ENCODE data around the gene C1S. TPM values are rescaled to one million over a fixed set of nuclear protein-coding genes. Genes with fewer than 3 reads are reported as not detected.
"Not testable (repeated sequence)": the region's sequence is repeated elsewhere in the genome, so short reads cannot be mapped to it uniquely, and the experiment has no call there.

The C1S gene
- total RNA-seq, 1 experiment from 2014 or later = 7.1 TPM

- no peak for DNase-seq
- BruUV-seq (replicated peaks) = no TSS peak
- Mint-ChIP-seq H3K4me3 (ENCODE audit: low read depth, unreplicated experiment) (no peak overlapping the region), H3K27me3 (ENCODE audit: unreplicated experiment) (peaks cover 10% of the 10 kb centered on the region), H3K4me1 (ENCODE audit: low read depth, unreplicated experiment) (peaks cover 5% of the 10 kb centered on the region), H3K9me3 (ENCODE audit: low read depth, unreplicated experiment) (no peaks in the 10 kb centered on the region), H3K27ac (ENCODE audit: unreplicated experiment) (no peak overlapping the region), H3K36me3 (ENCODE audit: insufficient read depth, unreplicated experiment) (no peaks in the 10 kb centered on the region)
- CTCF ChIA-PET = no interaction called here
- intact Hi-C loops (cut with micrococcal nuclease; ENCODE audit: unreplicated experiment) = no loop called here
- TF ChIP-seq CTCF (IDR thresholded peaks at IDR 0.05; ENCODE audit: unreplicated experiment) = no peak
Measured at GRCh38 chr12:7045913-7046312, 14.6 kb upstream of the C1S start.

- no peak for TF ChIP-seq CTCF (IDR thresholded peaks at IDR 0.05; ENCODE audit: unreplicated experiment)
- no TSS peak for BruUV-seq (replicated peaks)
- Mint-ChIP-seq H3K4me1 (ENCODE audit: low read depth, unreplicated experiment) (peaks cover 5% of the 10 kb centered on the region), H3K27ac (ENCODE audit: unreplicated experiment) (no peak overlapping the region), H3K36me3 (ENCODE audit: insufficient read depth, unreplicated experiment) (no peaks in the 10 kb centered on the region), H3K4me3 (ENCODE audit: low read depth, unreplicated experiment) (no peak overlapping the region), H3K9me3 (ENCODE audit: low read depth, unreplicated experiment) (no peaks in the 10 kb centered on the region), H3K27me3 (ENCODE audit: unreplicated experiment) (peaks cover 16% of the 10 kb centered on the region)
- DNase-seq = no peak
- CTCF ChIA-PET = no interaction called here
- intact Hi-C loops (cut with micrococcal nuclease; ENCODE audit: unreplicated experiment) = no loop called here
Measured at GRCh38 chr12:7046383-7047105, 14.0 kb upstream of the C1S start.

GRCh38 chr12:7047306-7047705 is 13.2 kb upstream of the C1S start:
- peaks cover 23% of the 10 kb centered on the region for H3K27me3 Mint-ChIP-seq (ENCODE audit: unreplicated experiment)
- TF ChIP-seq CTCF (IDR thresholded peaks at IDR 0.05; ENCODE audit: unreplicated experiment) = no peak
- no peak for DNase-seq
- H3K36me3 Mint-ChIP-seq (ENCODE audit: insufficient read depth, unreplicated experiment) = no peaks in the 10 kb centered on the region
- no peaks in the 10 kb centered on the region for H3K9me3 Mint-ChIP-seq (ENCODE audit: low read depth, unreplicated experiment)
- no peak overlapping the region for H3K4me3 Mint-ChIP-seq (ENCODE audit: low read depth, unreplicated experiment)
- no peak overlapping the region for H3K27ac Mint-ChIP-seq (ENCODE audit: unreplicated experiment)
- H3K4me1 Mint-ChIP-seq (ENCODE audit: low read depth, unreplicated experiment) = peaks cover 5% of the 10 kb centered on the region
- BruUV-seq (replicated peaks) = no TSS peak
- intact Hi-C loops (cut with micrococcal nuclease; ENCODE audit: unreplicated experiment) = no loop called here
- CTCF ChIA-PET = no interaction called here

- DNase-seq; H3K9me3 Mint-ChIP-seq (ENCODE audit: low read depth, unreplicated experiment); H3K27ac Mint-ChIP-seq (ENCODE audit: unreplicated experiment); BruUV-seq (replicated peaks); H3K4me3 Mint-ChIP-seq (ENCODE audit: low read depth, unreplicated experiment); CTCF ChIA-PET; H3K4me1 Mint-ChIP-seq (ENCODE audit: low read depth, unreplicated experiment); H3K36me3 Mint-ChIP-seq (ENCODE audit: insufficient read depth, unreplicated experiment); intact Hi-C loops (cut with micrococcal nuclease; ENCODE audit: unreplicated experiment): not testable (repeated sequence)
- peaks cover 45% of the 10 kb centered on the region for H3K27me3 Mint-ChIP-seq (ENCODE audit: unreplicated experiment)
Measured at GRCh38 chr12:7049445-7049951, 11.0 kb upstream of the C1S start.

- DNase-seq; H3K4me1 Mint-ChIP-seq (ENCODE audit: low read depth, unreplicated experiment); intact Hi-C loops (cut with micrococcal nuclease; ENCODE audit: unreplicated experiment); BruUV-seq (replicated peaks); H3K9me3 Mint-ChIP-seq (ENCODE audit: low read depth, unreplicated experiment); CTCF ChIA-PET; H3K4me3 Mint-ChIP-seq (ENCODE audit: low read depth, unreplicated experiment); H3K27ac Mint-ChIP-seq (ENCODE audit: unreplicated experiment); H3K36me3 Mint-ChIP-seq (ENCODE audit: insufficient read depth, unreplicated experiment): not testable (repeated sequence)
- H3K27me3 Mint-ChIP-seq (ENCODE audit: unreplicated experiment) = peaks cover 50% of the 10 kb centered on the region
Measured at GRCh38 chr12:7049973-7050372, 10.5 kb upstream of the C1S start.

Data from Calu3 (cell line).